Astrocyte (in vitro differentiated cells and primary cell): ENCODE data around the gene COQ10A. TPM values are rescaled to one million over a fixed set of nuclear protein-coding genes. Genes with fewer than 3 reads are reported as not detected.

ENCODE experiments used
- DNase-seq: peaks from one replicate; pipeline ENCODE4 v3.0.0-alpha.2; 2010; ENCODE audit warnings: low read depth
- FAIRE-seq: peaks from 2 replicates; lab custom pipeline; 2011; peaks lifted over from hg19 to GRCh38; lab: Jason Lieb, UNC
- H2AFZ ChIP-seq: 2 replicates; pipeline ENCODE4 v1.6.0; 2012; ENCODE audit warnings: low read depth, low read length, inconsistent platforms
- H3K27ac ChIP-seq: 2 replicates; pipeline ENCODE4 v1.5.1; 2011; ENCODE audit warnings: low read depth, low read length, inconsistent platforms
- H3K27me3 ChIP-seq: 2 replicates; pipeline ENCODE4 v1.6.0; 2011; ENCODE audit warnings: low read length, inconsistent platforms; ENCODE audit not compliant: insufficient read depth
- H3K36me3 ChIP-seq: 2 replicates; pipeline ENCODE4 v1.5.1; 2011; ENCODE audit warnings: low read length, inconsistent platforms; ENCODE audit not compliant: insufficient read depth
- H3K4me1 ChIP-seq: 2 replicates; pipeline ENCODE4 v1.5.1; 2011; ENCODE audit warnings: low read length, inconsistent platforms; ENCODE audit not compliant: insufficient read depth
- H3K4me2 ChIP-seq: 2 replicates; pipeline ENCODE4 v1.6.0; 2012; ENCODE audit warnings: low read length, inconsistent platforms
- H3K4me3 ChIP-seq: 2 replicates; pipeline ENCODE4 v1.5.1; 2011; ENCODE audit warnings: low read depth, mild to moderate bottlenecking, low read length, inconsistent platforms; ENCODE audit not compliant: insufficient read depth
- H3K79me2 ChIP-seq: 2 replicates; pipeline ENCODE4 v1.6.0; 2012; ENCODE audit warnings: mild to moderate bottlenecking, low read length, inconsistent platforms; ENCODE audit not compliant: insufficient read depth
- H3K9ac ChIP-seq: 2 replicates; pipeline ENCODE4 v1.6.0; 2012; ENCODE audit warnings: mild to moderate bottlenecking, low read length, inconsistent platforms
- H3K9me3 ChIP-seq: 2 replicates; pipeline ENCODE4 v1.5.1; 2012; ENCODE audit warnings: low read depth, mild to moderate bottlenecking, low read length, inconsistent platforms; ENCODE audit not compliant: insufficient read depth
- H4K20me1 ChIP-seq: 2 replicates; pipeline ENCODE4 v1.6.0; 2012; ENCODE audit warnings: low read length, inconsistent platforms; ENCODE audit not compliant: insufficient read depth
- H3K27ac Mint-ChIP-seq: one replicate; pipeline ENCODE4 v1.8.0; 2021; ENCODE audit warnings: mild to moderate bottlenecking, mixed read lengths; ENCODE audit not compliant: unreplicated experiment
- H3K27me3 Mint-ChIP-seq: one replicate; pipeline ENCODE4 v1.8.0; 2021; ENCODE audit warnings: low read depth, mixed read lengths; ENCODE audit not compliant: unreplicated experiment
- H3K36me3 Mint-ChIP-seq: one replicate; pipeline ENCODE4 v1.8.0; 2021; ENCODE audit warnings: low read depth, mixed read lengths; ENCODE audit not compliant: unreplicated experiment
- H3K4me1 Mint-ChIP-seq: one replicate; pipeline ENCODE4 v1.8.0; 2021; ENCODE audit warnings: low read depth, mixed read lengths; ENCODE audit not compliant: unreplicated experiment
- H3K4me3 Mint-ChIP-seq: one replicate; pipeline ENCODE4 v1.8.0; 2021; ENCODE audit warnings: mild to moderate bottlenecking, moderate library complexity, mixed read lengths; ENCODE audit not compliant: unreplicated experiment
- H3K9me3 Mint-ChIP-seq: one replicate; pipeline ENCODE4 v1.8.0; 2021; ENCODE audit warnings: mild to moderate bottlenecking, mixed read lengths; ENCODE audit not compliant: unreplicated experiment
- EZH2 ChIP-seq: IDR thresholded peaks from 2 replicates; pipeline ENCODE4 v1.6.1; 2012; ENCODE audit warnings: mild to moderate bottlenecking, low read length, inconsistent platforms; ENCODE audit not compliant: insufficient read depth
- total RNA-seq: library from RNA; stranded (reverse); gene quantifications from 2 replicates; pipeline ENCODE4 v1.2.1, GENCODE V29; 2021
- TF ChIP-seq, protein P1 (sequence below): IDR thresholded peaks from 2 replicates; pipeline ENCODE4 v1.5.1; 2011; ENCODE audit warnings: low read depth, mild to moderate bottlenecking, inconsistent platforms, low read length, moderate library complexity; ENCODE audit not compliant: insufficient read depth

The COQ10A gene
- total RNA-seq, 1 donor from 2014 or later, result 9.3 TPM

DNA sequence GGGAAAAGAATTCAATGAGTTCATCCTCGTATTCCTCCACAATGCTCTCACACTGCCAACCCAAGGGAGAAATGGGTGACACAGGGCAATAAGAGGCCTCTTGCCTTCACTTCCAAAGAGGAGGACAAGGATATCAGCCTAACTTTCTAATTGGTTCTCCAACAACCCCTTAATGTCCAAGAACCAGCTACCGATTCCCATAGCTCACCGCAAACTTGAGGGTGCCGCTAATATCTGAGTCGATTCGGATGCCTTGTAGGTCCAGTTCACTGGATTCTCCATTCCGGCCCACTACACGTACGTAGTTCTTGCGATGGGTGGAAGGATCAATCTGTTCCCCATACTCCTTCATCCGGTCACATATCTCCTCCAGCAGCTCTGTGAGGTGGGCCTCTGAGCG lies 44.3 kb downstream of the COQ10A start:
- no peak for TF ChIP-seq EZH2
- H3K4me2 ChIP-seq, result no peak overlapping the region

DNA sequence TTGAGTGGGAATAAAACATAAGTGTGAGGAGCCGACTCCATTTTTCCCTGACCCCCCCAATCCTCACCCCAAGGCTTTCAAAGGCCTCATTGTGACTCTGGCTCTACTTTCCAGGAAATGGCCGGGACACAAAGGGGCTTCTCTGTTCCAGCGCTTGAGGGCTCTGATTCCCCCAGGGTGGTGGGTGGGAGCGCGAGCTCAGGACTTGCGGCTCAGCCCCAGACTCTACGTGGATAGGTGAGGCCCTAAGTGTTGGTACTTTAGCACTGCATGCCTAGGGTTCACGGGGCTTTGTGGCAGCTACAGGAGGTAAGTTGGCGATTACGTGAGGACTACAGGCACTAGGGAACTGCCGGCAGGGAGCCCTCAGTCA lies 48.5 kb downstream of the COQ10A start:
- Mint-ChIP-seq H3K36me3 (peaks cover 6% of the 10 kb centered on the region), H3K9me3 (no peaks in the 10 kb centered on the region), H3K27ac (peak overlapping the region; percentile 95), H3K4me1 (peaks cover 4% of the 10 kb centered on the region), H3K27me3 (no peaks in the 10 kb centered on the region), H3K4me3 (peak overlapping the region; percentile 97)
- Histone ChIP-seq H3K9ac (peak overlapping the region; percentile 99), H2AFZ (peak overlapping the region; percentile 77), H4K20me1 (no peaks in the 10 kb centered on the region), H3K27me3 (no peaks in the 10 kb centered on the region), H3K4me1 (peaks cover 9% of the 10 kb centered on the region), H3K4me3 (peak overlapping the region; percentile 100), H3K27ac (peak overlapping the region; percentile 88), H3K4me2 (peak overlapping the region; percentile 99), H3K79me2 (peaks cover 29% of the 10 kb centered on the region), H3K9me3 (no peaks in the 10 kb centered on the region), H3K36me3 (peaks cover 16% of the 10 kb centered on the region)
- no peak for FAIRE-seq
- DNase-seq, result peak; percentile 4
- no peak for TF ChIP-seq EZH2
- TF ChIP-seq, protein P1, sequence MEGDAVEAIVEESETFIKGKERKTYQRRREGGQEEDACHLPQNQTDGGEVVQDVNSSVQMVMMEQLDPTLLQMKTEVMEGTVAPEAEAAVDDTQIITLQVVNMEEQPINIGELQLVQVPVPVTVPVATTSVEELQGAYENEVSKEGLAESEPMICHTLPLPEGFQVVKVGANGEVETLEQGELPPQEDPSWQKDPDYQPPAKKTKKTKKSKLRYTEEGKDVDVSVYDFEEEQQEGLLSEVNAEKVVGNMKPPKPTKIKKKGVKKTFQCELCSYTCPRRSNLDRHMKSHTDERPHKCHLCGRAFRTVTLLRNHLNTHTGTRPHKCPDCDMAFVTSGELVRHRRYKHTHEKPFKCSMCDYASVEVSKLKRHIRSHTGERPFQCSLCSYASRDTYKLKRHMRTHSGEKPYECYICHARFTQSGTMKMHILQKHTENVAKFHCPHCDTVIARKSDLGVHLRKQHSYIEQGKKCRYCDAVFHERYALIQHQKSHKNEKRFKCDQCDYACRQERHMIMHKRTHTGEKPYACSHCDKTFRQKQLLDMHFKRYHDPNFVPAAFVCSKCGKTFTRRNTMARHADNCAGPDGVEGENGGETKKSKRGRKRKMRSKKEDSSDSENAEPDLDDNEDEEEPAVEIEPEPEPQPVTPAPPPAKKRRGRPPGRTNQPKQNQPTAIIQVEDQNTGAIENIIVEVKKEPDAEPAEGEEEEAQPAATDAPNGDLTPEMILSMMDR, result no peak

More for the DNA sequence above, 44.3 kb downstream of the COQ10A start:
- DNase-seq (no peak), FAIRE-seq (no peak)
- Histone ChIP-seq H3K27me3 (no peaks in the 10 kb centered on the region), H3K27ac (no peak overlapping the region), H3K79me2 (peaks cover 32% of the 10 kb centered on the region), H3K9ac (no peak overlapping the region), H2AFZ (no peak overlapping the region), H3K36me3 (peaks cover 44% of the 10 kb centered on the region), H3K9me3 (no peaks in the 10 kb centered on the region), H3K4me1 (peaks cover 9% of the 10 kb centered on the region), H3K4me3 (no peak overlapping the region), H4K20me1 (no peaks in the 10 kb centered on the region)
- no peak overlapping the region for H3K4me3 Mint-ChIP-seq
- H3K9me3 Mint-ChIP-seq, result no peaks in the 10 kb centered on the region
- peaks cover 4% of the 10 kb centered on the region for H3K4me1 Mint-ChIP-seq
- no peak overlapping the region for H3K27ac Mint-ChIP-seq
- peaks cover 14% of the 10 kb centered on the region for H3K36me3 Mint-ChIP-seq
- H3K27me3 Mint-ChIP-seq, result no peaks in the 10 kb centered on the region

DNA sequence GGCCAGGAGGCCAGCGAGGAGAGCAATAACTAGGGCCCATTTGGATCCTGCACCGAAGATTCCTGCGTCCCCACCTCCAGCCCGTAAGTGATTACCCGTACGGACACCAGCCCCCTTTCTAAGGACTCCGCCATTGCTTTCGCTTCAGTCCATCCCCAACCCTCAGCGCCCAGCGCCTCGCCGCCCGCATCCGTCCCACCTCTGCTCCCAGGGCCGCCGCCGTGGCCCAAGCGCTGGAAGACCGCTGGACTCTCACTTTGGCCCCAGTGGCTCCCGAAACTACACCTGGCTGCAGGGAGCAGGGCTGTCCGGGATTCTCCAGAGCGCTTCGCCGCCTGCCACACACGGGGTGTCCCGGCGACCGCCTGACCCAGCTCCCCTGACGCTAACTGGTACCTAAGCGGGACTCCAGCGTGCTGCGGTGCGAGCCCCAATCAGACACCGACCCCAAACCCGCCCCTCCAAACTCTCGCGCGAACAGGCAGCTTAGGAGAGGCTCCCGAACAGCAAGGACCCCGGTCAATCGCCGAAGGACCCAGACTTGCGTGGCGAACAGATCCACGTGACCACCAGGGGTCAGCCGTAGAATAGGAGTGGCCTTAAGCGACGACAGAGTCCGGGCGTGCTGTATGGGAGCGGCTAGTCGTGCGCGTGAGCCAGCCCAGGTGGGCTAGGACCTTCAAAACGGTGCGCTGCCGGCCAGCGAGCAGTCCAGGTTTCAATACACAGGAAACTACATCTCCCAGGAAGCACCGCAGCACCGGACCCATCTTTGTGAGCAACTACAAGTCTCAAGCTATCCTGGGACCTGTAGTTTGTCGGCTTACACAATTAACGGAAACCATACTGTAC lies 49.1 kb downstream of the COQ10A start, which contains the start of gene CNPY2:
Gene CNPY2 (minus strand): TSS at position 367 of the 852 bp plus-strand sequence. CDS start 771 bp downstream, outside the sequence.
- Histone ChIP-seq H2AFZ (peak within 1 kb of the TSS; percentile 77), H3K4me2 (peak within 1 kb of the TSS; percentile 99), H3K4me3 (peak within 1 kb of the TSS; percentile 100), H3K27ac (peak within 1 kb of the TSS; percentile 88), H3K9me3 (no peaks in the 10 kb centered on the region), H4K20me1 (no peaks in the 10 kb centered on the region), H3K4me1 (peaks cover 9% of the 10 kb centered on the region), H3K27me3 (no peaks in the 10 kb centered on the region), H3K79me2 (peaks cover 25% of the 10 kb centered on the region), H3K36me3 (peaks cover 14% of the 10 kb centered on the region), H3K9ac (peak within 1 kb of the TSS; percentile 99)
- DNase-seq (peak; percentile 97), FAIRE-seq (peak; percentile 65)
- Mint-ChIP-seq H3K36me3 (peaks cover 6% of the 10 kb centered on the region), H3K27me3 (no peaks in the 10 kb centered on the region), H3K4me3 (peak within 1 kb of the TSS; percentile 97), H3K9me3 (no peaks in the 10 kb centered on the region), H3K27ac (peak within 1 kb of the TSS; percentile 95), H3K4me1 (peaks cover 4% of the 10 kb centered on the region)
- TF ChIP-seq, protein P1, result no peak
- no peak for TF ChIP-seq EZH2
